Mucosa of descending colon (tissue), 3 donors: ENCODE data around the gene GNAT2. TPM values are rescaled to one million over a fixed set of nuclear protein-coding genes. Genes with fewer than 3 reads are reported as not detected.
A peak's percentile ranks its signal among the peaks of the same experiment; 100 is the strongest.

Experiments
- ATAC-seq: fragments of 200-7000 bp; cut with Tn5 transposase; one replicate; pipeline ENCODE4 v1.9.1; 2020; ENCODE audit warnings: mild to moderate bottlenecking, moderate library complexity
- DNase-seq, 3 donors: peaks; one replicate each; pipeline ENCODE4 v3.0.0-alpha.2; 2020
- H3K36me3 ChIP-seq: fragments of 200-600 bp; one replicate; pipeline ENCODE4 v1.8.0; 2021; ENCODE audit warnings: low read depth, mild to moderate bottlenecking
- H3K4me1 ChIP-seq: fragments of 200-600 bp; one replicate; pipeline ENCODE4 v1.8.0; 2021; ENCODE audit warnings: low read depth, mild to moderate bottlenecking
- H3K4me3 ChIP-seq: fragments of 200-600 bp; one replicate; pipeline ENCODE4 v1.8.0; 2021; ENCODE audit warnings: mild to moderate bottlenecking
- H3K9me3 ChIP-seq: fragments of 200-600 bp; one replicate; pipeline ENCODE4 v1.8.0; 2021; ENCODE audit warnings: mild to moderate bottlenecking
- intact Hi-C, 2 donors: fragments of 100-400 bp; cut with DNase I in 1 of 2; cut with micrococcal nuclease in 1 of 2; formaldehyde crosslinking; loops; one replicate each; pipeline versions ENCODE4 v1.11.0 to v1.11.1; 2022; cut with DNase I, micrococcal nuclease
- total RNA-seq, 3 donors: library from RNA; stranded (reverse); fragmentation: NEBNext Ultra II Directional in 2 of 3; extraction: Animal tissue kit (Norgen Biotek cat#: 25700) in 2 of 3; gene quantifications; one replicate each; pipeline versions ENCODE4 v1.2.1 to v1.2.4, GENCODE V29; 2021 to 2023
- TF ChIP-seq, protein P1 (sequence below): fragments of 200-600 bp; IDR thresholded peaks from one replicate; pipeline ENCODE4 v1.8.0; 2022; ENCODE audit warnings: antibody characterized with exemption, mild to moderate bottlenecking
- donor health status: DM: no; HTN: no; CAD: no; lungs with moderate emphysema.
- donor health status: DM: no; HTN: no; CAD: no.
- donor health status: DM: no; HTN: yes; CAD: no.

GNAT2 gene
- total RNA-seq, 3 donors from 2014 or later: not detected

DNA sequence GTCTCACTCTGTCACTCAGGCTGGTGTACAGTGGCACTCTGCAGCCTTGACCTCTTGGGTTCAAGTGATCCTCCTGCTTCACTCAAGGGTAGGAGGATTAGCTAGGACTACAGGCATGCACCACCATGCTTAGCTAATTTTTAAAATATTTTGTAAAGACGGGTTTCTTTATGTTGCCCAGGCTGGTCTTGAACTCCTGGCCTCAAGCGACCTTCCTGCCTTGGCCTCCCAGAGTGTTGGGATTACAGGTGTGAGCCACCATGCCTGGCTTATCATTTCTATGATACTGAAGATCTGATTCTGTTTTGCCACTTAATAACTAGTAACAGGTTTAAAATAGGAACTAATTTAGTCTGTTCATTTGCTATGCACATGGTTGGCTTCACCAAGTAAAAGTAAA lies 37.4 kb downstream of the GNAT2 start:
- Histone ChIP-seq H3K4me1 (no peaks in the 10 kb centered on the region), H3K4me3 (no peak overlapping the region), H3K9me3 (no peaks in the 10 kb centered on the region), H3K36me3 (peaks cover 12% of the 10 kb centered on the region)
- intact Hi-C loops: no loop called here
- ATAC-seq (no peak), DNase-seq (no peak)
- TF ChIP-seq, protein P1, sequence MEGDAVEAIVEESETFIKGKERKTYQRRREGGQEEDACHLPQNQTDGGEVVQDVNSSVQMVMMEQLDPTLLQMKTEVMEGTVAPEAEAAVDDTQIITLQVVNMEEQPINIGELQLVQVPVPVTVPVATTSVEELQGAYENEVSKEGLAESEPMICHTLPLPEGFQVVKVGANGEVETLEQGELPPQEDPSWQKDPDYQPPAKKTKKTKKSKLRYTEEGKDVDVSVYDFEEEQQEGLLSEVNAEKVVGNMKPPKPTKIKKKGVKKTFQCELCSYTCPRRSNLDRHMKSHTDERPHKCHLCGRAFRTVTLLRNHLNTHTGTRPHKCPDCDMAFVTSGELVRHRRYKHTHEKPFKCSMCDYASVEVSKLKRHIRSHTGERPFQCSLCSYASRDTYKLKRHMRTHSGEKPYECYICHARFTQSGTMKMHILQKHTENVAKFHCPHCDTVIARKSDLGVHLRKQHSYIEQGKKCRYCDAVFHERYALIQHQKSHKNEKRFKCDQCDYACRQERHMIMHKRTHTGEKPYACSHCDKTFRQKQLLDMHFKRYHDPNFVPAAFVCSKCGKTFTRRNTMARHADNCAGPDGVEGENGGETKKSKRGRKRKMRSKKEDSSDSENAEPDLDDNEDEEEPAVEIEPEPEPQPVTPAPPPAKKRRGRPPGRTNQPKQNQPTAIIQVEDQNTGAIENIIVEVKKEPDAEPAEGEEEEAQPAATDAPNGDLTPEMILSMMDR: no peak

DNA sequence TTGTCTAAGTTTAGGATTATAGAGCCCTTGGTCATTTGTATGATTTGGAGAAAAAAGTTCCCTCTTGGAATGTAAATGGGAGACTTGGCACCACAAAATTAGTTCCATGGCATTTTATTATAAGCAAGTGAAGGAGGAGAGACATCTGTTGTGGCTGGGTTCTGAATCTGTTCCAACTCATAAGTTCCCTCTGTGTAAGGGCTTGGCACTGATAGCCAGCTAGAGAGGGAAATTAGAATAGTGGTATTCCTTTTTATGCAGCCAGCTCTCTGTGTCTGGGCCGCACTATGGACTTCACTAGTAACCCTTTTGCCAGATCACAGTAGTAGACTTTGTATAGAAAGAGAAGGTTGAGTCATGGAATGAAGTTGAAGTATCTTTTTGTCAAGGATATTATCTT lies 39.9 kb downstream of the GNAT2 start:
- Histone ChIP-seq H3K9me3 (no peaks in the 10 kb centered on the region), H3K36me3 (peaks cover 6% of the 10 kb centered on the region), H3K4me3 (no peak overlapping the region), H3K4me1 (no peaks in the 10 kb centered on the region)
- DNase-seq (no peak), ATAC-seq (no peak)
- TF ChIP-seq, protein P1: no peak
- intact Hi-C loops: no loop called here

DNA sequence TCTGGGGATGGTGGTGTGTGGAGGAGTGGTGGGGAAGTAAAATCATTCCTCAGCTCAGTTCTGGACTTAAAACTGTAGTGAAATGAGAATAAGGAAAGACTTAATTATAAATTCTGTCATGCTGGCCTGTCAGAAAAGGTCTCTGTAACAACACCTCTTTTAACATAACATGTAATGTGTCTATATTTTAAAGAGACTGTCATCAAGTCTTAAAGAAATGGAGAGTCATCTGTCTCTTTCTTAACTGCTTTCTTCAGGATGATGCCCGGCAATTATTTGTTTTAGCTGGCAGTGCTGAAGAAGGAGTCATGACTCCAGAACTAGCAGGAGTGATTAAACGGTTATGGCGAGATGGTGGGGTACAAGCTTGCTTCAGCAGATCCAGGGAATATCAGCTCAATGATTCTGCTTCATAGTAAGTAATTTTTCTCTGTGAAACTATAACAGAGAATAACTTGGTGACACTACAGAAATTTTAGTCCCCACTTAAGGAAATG lies 40.4 kb downstream of the GNAT2 start:
- ATAC-seq: no peak
- no peak overlapping the region for H3K4me3 ChIP-seq
- TF ChIP-seq, protein P1: no peak
- intact Hi-C loops: no loop called here
- no peaks in the 10 kb centered on the region for H3K4me1 ChIP-seq
- DNase-seq: no peak
- no peaks in the 10 kb centered on the region for H3K9me3 ChIP-seq
- H3K36me3 ChIP-seq: peaks cover 6% of the 10 kb centered on the region

GRCh38 chr1:109573785-109574184 lies 45.6 kb downstream of the GNAT2 start:
- Histone ChIP-seq H3K36me3 (no peaks in the 10 kb centered on the region), H3K9me3 (no peaks in the 10 kb centered on the region), H3K4me1 (peaks cover 3% of the 10 kb centered on the region), H3K4me3 (no peak overlapping the region)
- DNase-seq: no peak
- peak; percentile 54 for ATAC-seq
- intact Hi-C loops: no loop called here
- TF ChIP-seq, protein P1: no peak

GRCh38 chr1:109570414-109570813 lies 49.0 kb downstream of the GNAT2 start:
- no peak for DNase-seq
- Histone ChIP-seq H3K36me3 (no peaks in the 10 kb centered on the region), H3K9me3 (no peaks in the 10 kb centered on the region), H3K4me3 (no peak overlapping the region), H3K4me1 (peaks cover 25% of the 10 kb centered on the region)
- ATAC-seq: peak; percentile 49
- TF ChIP-seq, protein P1: no peak
- intact Hi-C loops: no loop called here

- no peak for DNase-seq
- Histone ChIP-seq H3K9me3 (no peaks in the 10 kb centered on the region), H3K4me1 (peaks cover 25% of the 10 kb centered on the region), H3K4me3 (no peak overlapping the region), H3K36me3 (no peaks in the 10 kb centered on the region)
- no peak for ATAC-seq
- intact Hi-C loops: no loop called here
- TF ChIP-seq, protein P1: no peak
Observed at GRCh38 chr1:109569323-109569722, 50.1 kb downstream of the GNAT2 start.
